ENCODE results near the gene BSPRY. TPM values are rescaled to one million over a fixed set of nuclear protein-coding genes. Genes with fewer than 3 reads are reported as not detected.

BSPRY gene
- total and polyA plus RNA-seq, 2 of the 13 experiments (the other 11 are each of a cell fraction or from before 2014, with no cell fraction given), result 0.09 to 0.26 TPM

DNA sequence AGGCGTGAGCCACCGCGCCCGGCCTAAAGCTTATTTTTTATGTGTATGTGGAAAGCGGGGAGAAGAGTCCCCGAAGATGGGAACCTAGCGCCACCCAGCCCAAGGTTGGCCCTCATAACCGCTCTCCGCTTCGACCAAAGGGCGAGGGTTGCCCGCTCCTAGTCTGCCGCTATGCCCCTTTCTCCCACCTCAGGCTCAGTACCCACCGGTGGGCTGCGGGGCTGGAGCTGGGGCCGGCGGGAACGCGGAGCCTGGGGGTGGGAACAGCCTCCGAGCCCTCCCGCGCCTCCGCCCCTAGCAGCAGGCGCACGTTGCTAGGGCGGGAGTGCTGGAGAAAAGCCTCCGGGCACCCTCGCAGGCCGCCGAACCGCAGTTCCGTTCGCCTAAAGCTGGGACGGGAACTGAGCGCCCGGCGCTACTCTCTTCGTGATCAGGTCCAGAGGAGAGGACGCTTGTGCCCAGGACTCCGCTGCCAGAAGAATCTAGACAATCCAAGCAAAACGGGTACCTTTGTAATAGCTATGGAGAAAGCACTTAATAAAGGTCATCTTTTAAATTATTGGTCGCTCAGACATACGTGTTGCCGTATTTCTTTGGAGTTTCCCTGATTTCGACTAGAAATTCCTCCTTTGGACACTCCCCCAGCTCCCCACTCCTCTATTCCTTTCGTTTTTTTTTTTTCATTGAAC is 9.2 kb upstream of the BSPRY start, which contains the start of gene WDR31 (continued):
- TF ChIP-seq, protein P1, sequence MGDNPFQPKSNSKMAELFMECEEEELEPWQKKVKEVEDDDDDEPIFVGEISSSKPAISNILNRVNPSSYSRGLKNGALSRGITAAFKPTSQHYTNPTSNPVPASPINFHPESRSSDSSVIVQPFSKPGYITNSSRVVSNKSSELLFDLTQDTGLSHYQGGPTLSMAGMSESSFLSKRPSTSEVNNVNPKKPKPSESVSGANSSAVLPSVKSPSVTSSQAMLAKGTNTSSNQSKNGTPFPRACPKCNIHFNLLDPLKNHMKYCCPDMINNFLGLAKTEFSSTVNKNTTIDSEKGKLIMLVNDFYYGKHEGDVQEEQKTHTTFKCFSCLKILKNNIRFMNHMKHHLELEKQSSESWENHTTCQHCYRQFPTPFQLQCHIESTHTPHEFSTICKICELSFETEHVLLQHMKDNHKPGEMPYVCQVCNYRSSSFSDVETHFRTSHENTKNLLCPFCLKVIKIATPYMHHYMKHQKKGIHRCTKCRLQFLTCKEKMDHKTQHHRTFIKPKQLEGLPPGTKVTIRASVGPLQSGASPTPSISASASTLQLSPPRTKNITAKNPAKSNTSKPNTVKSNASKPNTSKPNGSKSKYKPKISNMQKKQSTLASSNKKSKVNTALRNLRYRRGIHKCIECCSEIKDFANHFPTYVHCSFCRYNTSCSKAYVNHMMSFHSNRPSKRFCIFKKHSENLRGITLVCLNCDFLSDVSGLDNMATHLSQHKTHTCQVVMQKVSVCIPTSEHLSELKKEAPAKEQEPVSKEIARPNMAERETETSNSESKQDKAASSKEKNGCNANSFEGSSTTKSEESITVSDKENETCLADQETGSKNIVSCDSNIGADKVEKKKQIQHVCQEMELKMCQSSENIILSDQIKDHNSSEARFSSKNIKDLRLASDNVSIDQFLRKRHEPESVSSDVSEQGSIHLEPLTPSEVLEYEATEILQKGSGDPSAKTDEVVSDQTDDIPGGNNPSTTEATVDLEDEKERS (CRISPR knock-in tag; IDR thresholded peaks at IDR 0.05), result peak; percentile 88
- TF ChIP-seq PHF5A (CRISPR knock-in tag; IDR thresholded peaks at IDR 0.05; ENCODE audit: low read depth, unreplicated experiment) (peak; percentile 6), ZNF282 (IDR thresholded peaks at IDR 0.05; ENCODE audit: partially characterized antibody) (no peak), EED (CRISPR knock-in tag; IDR thresholded peaks at IDR 0.05) (peak; percentile 79), SOX6 (IDR thresholded peaks at IDR 0.05) (no peak), SOX6 (CRISPR knock-in tag; IDR thresholded peaks at IDR 0.05) (peak; percentile 68), ZNF446 (CRISPR knock-in tag; IDR thresholded peaks at IDR 0.05) (no peak), ADNP (CRISPR knock-in tag; IDR thresholded peaks at IDR 0.05) (no peak), RNF2 (conservative IDR thresholded peaks at IDR 0.05; ENCODE audit: low read depth) (peak; percentile 74; the same call in 1 of the 2 replicates), ZMYM3 (CRISPR knock-in tag; IDR thresholded peaks at IDR 0.05) (peak; percentile 86)
- TF ChIP-seq, protein P2, sequence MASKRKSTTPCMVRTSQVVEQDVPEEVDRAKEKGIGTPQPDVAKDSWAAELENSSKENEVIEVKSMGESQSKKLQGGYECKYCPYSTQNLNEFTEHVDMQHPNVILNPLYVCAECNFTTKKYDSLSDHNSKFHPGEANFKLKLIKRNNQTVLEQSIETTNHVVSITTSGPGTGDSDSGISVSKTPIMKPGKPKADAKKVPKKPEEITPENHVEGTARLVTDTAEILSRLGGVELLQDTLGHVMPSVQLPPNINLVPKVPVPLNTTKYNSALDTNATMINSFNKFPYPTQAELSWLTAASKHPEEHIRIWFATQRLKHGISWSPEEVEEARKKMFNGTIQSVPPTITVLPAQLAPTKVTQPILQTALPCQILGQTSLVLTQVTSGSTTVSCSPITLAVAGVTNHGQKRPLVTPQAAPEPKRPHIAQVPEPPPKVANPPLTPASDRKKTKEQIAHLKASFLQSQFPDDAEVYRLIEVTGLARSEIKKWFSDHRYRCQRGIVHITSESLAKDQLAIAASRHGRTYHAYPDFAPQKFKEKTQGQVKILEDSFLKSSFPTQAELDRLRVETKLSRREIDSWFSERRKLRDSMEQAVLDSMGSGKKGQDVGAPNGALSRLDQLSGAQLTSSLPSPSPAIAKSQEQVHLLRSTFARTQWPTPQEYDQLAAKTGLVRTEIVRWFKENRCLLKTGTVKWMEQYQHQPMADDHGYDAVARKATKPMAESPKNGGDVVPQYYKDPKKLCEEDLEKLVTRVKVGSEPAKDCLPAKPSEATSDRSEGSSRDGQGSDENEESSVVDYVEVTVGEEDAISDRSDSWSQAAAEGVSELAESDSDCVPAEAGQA (IDR thresholded peaks at IDR 0.05; ENCODE audit: low read depth), result peak; percentile 76
- TF ChIP-seq, protein P2 (CRISPR knock-in tag; IDR thresholded peaks at IDR 0.05; ENCODE audit: borderline replicate concordance), result no peak; the same call in 1 of the 2 replicates
- TF ChIP-seq, protein P3, sequence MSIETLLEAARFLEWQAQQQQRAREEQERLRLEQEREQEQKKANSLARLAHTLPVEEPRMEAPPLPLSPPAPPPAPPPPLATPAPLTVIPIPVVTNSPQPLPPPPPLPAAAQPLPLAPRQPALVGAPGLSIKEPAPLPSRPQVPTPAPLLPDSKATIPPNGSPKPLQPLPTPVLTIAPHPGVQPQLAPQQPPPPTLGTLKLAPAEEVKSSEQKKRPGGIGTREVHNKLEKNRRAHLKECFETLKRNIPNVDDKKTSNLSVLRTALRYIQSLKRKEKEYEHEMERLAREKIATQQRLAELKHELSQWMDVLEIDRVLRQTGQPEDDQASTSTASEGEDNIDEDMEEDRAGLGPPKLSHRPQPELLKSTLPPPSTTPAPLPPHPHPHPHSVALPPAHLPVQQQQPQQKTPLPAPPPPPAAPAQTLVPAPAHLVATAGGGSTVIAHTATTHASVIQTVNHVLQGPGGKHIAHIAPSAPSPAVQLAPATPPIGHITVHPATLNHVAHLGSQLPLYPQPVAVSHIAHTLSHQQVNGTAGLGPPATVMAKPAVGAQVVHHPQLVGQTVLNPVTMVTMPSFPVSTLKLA (IDR thresholded peaks at IDR 0.05), result 0 out of 2 replicates have a peak, but pooled peaks have one; percentile 10
- TF ChIP-seq, protein P4, sequence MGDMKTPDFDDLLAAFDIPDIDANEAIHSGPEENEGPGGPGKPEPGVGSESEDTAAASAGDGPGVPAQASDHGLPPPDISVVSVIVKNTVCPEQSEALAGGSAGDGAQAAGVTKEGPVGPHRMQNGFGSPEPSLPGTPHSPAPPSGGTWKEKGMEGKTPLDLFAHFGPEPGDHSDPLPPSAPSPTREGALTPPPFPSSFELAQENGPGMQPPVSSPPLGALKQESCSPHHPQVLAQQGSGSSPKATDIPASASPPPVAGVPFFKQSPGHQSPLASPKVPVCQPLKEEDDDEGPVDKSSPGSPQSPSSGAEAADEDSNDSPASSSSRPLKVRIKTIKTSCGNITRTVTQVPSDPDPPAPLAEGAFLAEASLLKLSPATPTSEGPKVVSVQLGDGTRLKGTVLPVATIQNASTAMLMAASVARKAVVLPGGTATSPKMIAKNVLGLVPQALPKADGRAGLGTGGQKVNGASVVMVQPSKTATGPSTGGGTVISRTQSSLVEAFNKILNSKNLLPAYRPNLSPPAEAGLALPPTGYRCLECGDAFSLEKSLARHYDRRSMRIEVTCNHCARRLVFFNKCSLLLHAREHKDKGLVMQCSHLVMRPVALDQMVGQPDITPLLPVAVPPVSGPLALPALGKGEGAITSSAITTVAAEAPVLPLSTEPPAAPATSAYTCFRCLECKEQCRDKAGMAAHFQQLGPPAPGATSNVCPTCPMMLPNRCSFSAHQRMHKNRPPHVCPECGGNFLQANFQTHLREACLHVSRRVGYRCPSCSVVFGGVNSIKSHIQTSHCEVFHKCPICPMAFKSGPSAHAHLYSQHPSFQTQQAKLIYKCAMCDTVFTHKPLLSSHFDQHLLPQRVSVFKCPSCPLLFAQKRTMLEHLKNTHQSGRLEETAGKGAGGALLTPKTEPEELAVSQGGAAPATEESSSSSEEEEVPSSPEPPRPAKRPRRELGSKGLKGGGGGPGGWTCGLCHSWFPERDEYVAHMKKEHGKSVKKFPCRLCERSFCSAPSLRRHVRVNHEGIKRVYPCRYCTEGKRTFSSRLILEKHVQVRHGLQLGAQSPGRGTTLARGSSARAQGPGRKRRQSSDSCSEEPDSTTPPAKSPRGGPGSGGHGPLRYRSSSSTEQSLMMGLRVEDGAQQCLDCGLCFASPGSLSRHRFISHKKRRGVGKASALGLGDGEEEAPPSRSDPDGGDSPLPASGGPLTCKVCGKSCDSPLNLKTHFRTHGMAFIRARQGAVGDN (CRISPR knock-in tag; IDR thresholded peaks at IDR 0.05), result peak; percentile 94
